Colonic mucosa (tissue), 4 donors: ENCODE results near the gene FBLN1. TPM values are rescaled to one million over a fixed set of nuclear protein-coding genes. Genes with fewer than 3 reads are reported as not detected.

Source experiments
- DNase-seq: peaks from one replicate; pipeline ENCODE4 v3.0.0-alpha.2; 2020
- H3K27ac ChIP-seq: fragments of 200-600 bp; one replicate; pipeline ENCODE4 v1.8.0; 2021
- H3K27me3 ChIP-seq: fragments of 200-600 bp; one replicate; pipeline ENCODE4 v1.8.0; 2021
- H3K36me3 ChIP-seq: fragments of 200-600 bp; one replicate; pipeline ENCODE4 v1.8.0; 2021
- H3K4me1 ChIP-seq: fragments of 200-600 bp; one replicate; pipeline ENCODE4 v1.8.0; 2021; ENCODE audit warnings: mild to moderate bottlenecking
- H3K4me3 ChIP-seq: fragments of 200-600 bp; one replicate; pipeline ENCODE4 v1.8.0; 2021
- H3K9ac ChIP-seq, 2 donors: one replicate each; pipeline ENCODE4 v1.7.0; 2013; ENCODE audit warnings: control low read depth in 2 of 2, low read depth in 2 of 2, low read length in 2 of 2
- H3K9me3 ChIP-seq: fragments of 200-600 bp; one replicate; pipeline ENCODE4 v1.8.0; 2021
- intact Hi-C: fragments of 100-400 bp; cut with DNase I; formaldehyde crosslinking; loops from one replicate; pipeline ENCODE4 v1.14.1; 2022
- total RNA-seq, 2 donors: library from RNA; stranded (reverse); fragmentation: NEBNext Ultra II Directional in 1 of 2; extraction: Animal tissue kit (Norgen Biotek cat#: 25700) in 1 of 2; gene quantifications; one replicate each; pipeline ENCODE4 v1.2.1, GENCODE V29; 2021
- TF ChIP-seq, protein P1 (sequence below): fragments of 200-600 bp; IDR thresholded peaks from one replicate; pipeline ENCODE4 v1.8.0; 2022; ENCODE audit warnings: antibody characterized with exemption, mild to moderate bottlenecking
- donor health status: healthy.
- donor health status: DM: no; HTN: no; CAD: no.
- donor health status: DM: no; HTN: no; CAD: no.

Gene FBLN1
- total RNA-seq, 2 donors from 2014 or later = 41.6 to 65.5 TPM

DNA sequence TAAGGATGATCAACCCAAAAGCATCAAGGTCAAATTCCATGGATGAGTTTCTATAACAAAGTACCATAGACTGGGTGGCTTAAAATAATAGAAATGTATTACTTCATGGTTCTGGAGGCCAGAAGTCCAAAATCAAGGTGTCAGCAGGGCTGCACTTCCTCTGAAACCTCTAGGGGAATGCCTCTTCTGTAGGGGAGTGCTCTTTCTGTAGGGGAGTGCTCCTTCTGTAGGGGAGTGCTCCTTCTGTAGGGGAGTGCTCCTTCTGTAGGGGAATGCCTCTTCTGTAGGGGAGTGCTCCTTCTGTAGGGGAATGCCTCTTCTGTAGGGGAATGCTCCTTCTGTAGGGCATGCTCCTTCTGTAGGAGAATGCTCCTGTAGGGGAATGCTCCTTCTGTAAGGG is 65.5 kb downstream of the FBLN1 start:
- DNase-seq = no peak
- Histone ChIP-seq H3K27me3 (no peaks in the 10 kb centered on the region), H3K27ac (no peak overlapping the region), H3K4me1 (no peaks in the 10 kb centered on the region), H3K4me3 (no peak overlapping the region), H3K9ac (no peak overlapping the region), H3K36me3 (no peaks in the 10 kb centered on the region), H3K9me3 (no peaks in the 10 kb centered on the region)
- intact Hi-C loops = no loop called here
- TF ChIP-seq, protein P1, sequence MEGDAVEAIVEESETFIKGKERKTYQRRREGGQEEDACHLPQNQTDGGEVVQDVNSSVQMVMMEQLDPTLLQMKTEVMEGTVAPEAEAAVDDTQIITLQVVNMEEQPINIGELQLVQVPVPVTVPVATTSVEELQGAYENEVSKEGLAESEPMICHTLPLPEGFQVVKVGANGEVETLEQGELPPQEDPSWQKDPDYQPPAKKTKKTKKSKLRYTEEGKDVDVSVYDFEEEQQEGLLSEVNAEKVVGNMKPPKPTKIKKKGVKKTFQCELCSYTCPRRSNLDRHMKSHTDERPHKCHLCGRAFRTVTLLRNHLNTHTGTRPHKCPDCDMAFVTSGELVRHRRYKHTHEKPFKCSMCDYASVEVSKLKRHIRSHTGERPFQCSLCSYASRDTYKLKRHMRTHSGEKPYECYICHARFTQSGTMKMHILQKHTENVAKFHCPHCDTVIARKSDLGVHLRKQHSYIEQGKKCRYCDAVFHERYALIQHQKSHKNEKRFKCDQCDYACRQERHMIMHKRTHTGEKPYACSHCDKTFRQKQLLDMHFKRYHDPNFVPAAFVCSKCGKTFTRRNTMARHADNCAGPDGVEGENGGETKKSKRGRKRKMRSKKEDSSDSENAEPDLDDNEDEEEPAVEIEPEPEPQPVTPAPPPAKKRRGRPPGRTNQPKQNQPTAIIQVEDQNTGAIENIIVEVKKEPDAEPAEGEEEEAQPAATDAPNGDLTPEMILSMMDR = no peak

DNA sequence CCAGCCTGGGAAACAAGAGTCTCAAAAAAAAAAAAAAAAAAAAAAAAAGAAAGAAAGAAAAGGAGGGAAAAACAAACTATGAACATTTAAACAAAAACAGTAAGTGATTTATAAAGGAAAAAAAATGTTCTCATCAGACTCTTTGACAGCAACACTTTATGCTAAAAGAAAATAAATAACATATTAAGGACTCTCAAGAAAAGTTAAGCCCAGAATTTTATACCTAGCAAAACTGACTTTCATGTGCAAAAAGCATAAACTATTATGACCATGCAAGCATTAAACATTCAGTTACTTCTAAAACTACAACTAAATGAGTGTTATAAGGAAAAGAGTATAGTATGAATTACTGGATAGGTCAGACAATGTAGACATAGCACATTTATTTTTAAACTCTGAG is 68.4 kb downstream of the FBLN1 start:
- Histone ChIP-seq H3K4me3 (no peak overlapping the region), H3K27me3 (no peaks in the 10 kb centered on the region), H3K9ac (no peak overlapping the region), H3K27ac (no peak overlapping the region), H3K36me3 (no peaks in the 10 kb centered on the region), H3K9me3 (no peaks in the 10 kb centered on the region), H3K4me1 (no peaks in the 10 kb centered on the region)
- TF ChIP-seq, protein P1 = no peak
- intact Hi-C loops = loop anchor here (10.0 kb wide), 2 partner anchors 144 to 294 kb away; no protein-coding TSS in a partner anchor
- DNase-seq = no peak

DNA sequence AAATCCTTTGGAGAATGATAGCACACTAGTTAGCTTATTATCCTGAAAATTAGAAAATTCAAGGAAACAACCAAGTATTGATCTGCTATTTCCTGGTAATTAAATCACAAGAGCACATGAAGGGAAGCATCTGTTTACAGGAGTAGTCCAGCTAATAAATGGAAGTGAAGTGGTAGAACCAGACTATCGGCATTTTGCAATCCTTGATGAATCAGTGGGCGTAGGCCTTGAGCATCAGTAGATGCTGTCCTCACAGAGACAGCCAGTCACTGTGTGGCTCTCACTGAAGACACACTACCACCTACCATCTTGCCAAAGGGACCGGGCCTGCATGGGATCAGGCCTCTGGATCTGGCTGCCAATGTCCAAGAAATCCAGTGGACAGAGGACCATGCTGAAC is 69.8 kb downstream of the FBLN1 start:
- Histone ChIP-seq H3K4me1 (no peaks in the 10 kb centered on the region), H3K9me3 (no peaks in the 10 kb centered on the region), H3K4me3 (no peak overlapping the region), H3K36me3 (no peaks in the 10 kb centered on the region), H3K9ac (no peak overlapping the region), H3K27me3 (no peaks in the 10 kb centered on the region), H3K27ac (no peak overlapping the region)
- intact Hi-C loops = loop anchor here (10.0 kb wide), 2 partner anchors 142 to 292 kb away; no protein-coding TSS in a partner anchor
- no peak for DNase-seq
- TF ChIP-seq, protein P1 = no peak

DNA sequence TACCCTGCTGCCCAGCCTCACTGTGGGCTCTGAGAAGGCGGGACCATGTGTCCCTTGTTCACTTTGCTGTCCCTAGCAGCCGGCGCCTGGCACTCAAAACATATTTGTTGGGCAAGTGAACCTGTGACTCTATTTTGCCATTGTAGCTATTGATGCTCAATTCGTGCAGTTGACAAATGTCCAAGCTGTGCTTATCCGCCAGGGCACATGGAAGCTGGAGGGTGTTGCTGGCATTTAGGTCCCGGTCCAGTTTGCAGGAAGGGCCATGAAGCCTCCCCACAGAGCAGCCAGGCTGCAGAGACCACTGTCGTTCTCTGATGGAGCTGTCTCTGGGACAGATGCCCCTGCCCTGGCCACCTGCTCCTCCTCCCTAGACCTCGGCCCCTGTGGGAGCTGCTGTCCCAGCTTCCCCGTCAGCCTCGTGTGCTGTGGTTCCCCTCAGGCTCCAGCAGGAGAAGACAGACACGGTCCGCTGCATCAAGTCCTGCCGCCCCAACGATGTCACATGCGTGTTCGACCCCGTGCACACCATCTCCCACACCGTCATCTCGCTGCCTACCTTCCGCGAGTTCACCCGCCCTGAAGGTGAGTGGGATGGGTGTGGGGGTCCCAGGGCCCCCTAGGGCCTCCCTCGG is 71.5 kb downstream of the FBLN1 start:
- H3K27ac ChIP-seq = no peak overlapping the region
- no peaks in the 10 kb centered on the region for H3K9me3 ChIP-seq
- H3K4me1 ChIP-seq = no peaks in the 10 kb centered on the region
- no peak overlapping the region for H3K4me3 ChIP-seq
- TF ChIP-seq, protein P1 = no peak
- no peak overlapping the region for H3K9ac ChIP-seq
- no peak for DNase-seq
- no peaks in the 10 kb centered on the region for H3K36me3 ChIP-seq
- intact Hi-C loops = loop anchor here (10.0 kb wide), 2 partner anchors 141 to 291 kb away; no protein-coding TSS in a partner anchor
- H3K27me3 ChIP-seq = no peaks in the 10 kb centered on the region

DNA sequence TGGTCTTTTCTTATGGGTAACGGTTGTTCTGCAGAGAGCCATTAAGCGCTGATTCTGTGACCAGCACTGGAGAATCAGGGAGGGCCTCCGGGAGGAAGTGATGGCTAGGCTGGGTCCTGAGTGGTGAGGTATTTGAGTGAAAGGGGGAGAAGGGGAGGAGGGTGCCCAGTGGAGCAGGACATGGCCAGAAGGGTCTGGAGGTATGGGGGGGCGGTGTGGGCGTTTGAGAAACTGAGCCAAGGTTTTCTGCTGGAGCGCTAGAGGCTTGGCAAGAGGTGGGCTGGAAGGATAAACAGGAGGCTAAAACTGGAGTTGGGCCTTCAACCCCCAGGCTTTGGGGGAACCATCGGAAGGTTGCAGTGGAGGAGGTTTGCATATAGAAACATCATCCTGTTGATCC is 72.5 kb downstream of the FBLN1 start:
- no peaks in the 10 kb centered on the region for H3K36me3 ChIP-seq
- H3K9ac ChIP-seq = no peak overlapping the region
- no peak overlapping the region for H3K4me3 ChIP-seq
- DNase-seq = no peak
- intact Hi-C loops = loop anchor here (10.0 kb wide), 2 partner anchors 140 to 290 kb away; no protein-coding TSS in a partner anchor
- no peaks in the 10 kb centered on the region for H3K9me3 ChIP-seq
- no peak overlapping the region for H3K27ac ChIP-seq
- no peaks in the 10 kb centered on the region for H3K27me3 ChIP-seq
- TF ChIP-seq, protein P1 = no peak
- no peaks in the 10 kb centered on the region for H3K4me1 ChIP-seq
